Jurkat, Clone E6-1 (cell line): Measurements from ENCODE around the gene HOXB6.
A peak's percentile ranks its signal among the peaks of the same experiment; 100 is the strongest.

Experiments used
- DNase-seq: peaks from one replicate; pipeline ENCODE4 v3.0.0-alpha.2; 2011; ENCODE audit warnings: low read depth, low spot score
- H3K4me3 ChIP-seq: 2 replicates; pipeline ENCODE4 v1.5.1; 2011; ENCODE audit warnings: mild to moderate bottlenecking, low read length, control low read depth, moderate library complexity

The HOXB6 gene

DNA sequence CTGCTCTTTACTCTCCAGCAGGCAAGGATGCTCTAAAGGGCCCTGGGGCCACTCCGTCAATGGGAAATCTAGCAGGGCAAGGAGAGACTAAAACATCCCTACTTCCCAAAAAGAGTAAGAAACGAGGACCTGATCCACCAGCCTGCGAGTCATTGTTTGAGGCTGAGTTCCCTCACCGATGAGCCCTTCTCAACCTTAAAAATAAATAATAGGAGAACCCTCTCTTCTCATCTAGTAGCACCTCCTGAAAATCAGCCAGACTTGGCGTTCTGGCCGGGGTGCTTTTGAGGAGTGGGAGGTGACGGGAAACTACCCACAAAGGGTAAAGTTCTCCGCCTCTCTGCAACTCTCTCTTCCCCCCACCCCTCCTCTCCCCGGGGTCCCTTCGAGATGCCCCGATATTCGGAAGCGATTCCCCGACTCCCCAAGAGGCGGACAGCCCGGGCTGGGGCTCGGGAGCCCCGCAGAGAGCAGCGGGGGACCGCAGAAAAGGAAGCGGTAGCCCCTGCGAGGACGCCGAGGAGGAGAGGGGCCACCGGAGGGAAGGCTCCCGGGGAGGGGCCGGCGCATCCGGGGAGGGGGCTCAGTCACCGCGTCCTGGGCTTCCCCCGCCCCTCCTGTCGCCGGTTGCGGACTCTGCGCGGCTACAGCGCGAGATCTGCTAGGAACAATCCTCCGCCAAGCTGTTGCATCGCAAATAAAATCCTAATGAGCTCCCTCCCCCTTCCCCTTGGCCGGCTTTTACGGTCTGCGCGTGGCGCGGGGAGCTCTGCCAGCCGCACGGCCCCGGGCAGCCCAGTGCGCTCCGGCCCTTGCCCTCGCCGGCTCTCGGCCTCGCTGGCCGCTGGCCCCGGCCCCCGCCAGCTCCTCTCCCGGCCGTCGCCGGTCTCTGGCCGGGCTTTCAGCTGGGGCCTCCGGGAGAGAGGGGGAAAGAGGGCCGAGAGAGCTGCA is 20.0 kb upstream of the HOXB6 start:
- DNase-seq: no peak
- H3K4me3 ChIP-seq: peak overlapping the region; percentile 7; the same call in 1 of the 2 replicates

DNA sequence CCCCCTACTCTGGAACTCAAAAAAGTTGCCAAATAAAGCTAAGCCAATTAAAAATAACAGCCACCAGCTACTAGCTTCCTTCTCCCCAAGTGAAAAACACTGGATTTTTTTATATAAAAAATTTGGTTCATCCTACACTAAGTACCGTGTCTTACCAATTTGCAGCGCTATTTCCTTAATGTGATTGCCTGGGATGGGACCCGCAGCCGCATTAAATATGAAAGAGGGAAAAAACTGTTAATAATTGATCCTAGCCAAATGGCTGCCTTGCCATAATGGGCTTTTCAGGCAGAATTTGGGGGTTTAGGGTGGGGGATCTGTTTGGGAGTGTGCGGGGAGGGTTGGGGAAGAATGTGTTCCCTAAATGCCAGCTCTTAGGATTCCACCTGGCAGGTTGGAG is 19.3 kb upstream of the HOXB6 start:
- H3K4me3 ChIP-seq: no peak overlapping the region
- DNase-seq: no peak

GRCh38 chr17:48623583-48623982 is 18.8 kb upstream of the HOXB6 start:
- no peak for DNase-seq
- no peak overlapping the region for H3K4me3 ChIP-seq

- no peak overlapping the region for H3K4me3 ChIP-seq
Observed at GRCh38 chr17:48622857-48623256, 18.1 kb upstream of the HOXB6 start.

DNA sequence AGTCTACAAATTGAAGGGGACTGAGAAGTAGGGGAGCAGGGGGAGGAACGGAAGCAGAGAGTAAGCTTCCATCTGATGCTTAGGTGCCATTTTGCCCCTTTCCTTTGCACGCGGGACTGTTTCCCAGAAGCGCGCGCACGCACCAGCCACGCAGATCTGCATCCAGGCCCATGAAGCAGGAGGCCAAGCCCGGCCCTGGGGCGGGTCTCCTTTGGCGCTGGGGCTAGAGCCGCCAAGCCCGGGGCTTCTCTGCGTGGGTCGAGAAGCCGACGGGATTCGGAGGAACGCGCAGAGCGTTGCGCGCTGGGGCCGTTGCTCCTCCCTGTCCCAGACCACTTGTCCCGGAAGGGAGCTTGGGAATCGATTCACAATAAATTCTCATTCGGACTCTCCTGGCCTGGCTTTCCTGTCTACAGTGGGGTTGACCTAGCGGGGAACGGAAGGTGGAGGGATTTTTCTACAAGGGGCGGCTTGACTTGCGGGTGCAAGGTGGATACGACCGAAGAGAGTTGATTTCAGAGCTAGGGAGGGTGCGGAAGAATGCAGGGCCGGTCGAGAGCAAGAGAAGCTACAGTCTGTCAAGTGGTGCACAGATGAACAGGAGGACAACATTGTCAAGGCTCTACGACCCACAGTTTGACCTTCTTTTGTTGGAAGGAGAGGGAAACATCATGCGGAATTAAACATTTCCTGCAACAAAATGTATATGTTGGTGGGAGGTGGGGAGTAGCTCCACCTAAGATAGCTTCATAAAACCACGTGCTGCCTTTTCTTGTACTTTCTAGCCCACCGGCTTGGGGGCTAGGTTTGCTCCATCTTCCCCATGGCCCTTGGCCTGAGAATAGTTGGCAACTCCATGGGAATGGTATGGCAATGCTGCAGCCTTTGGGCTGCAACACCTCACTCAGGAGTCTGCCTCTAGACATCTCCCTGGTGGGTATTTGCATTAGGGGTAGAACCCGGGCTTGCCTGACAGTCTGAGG is 16.9 kb upstream of the HOXB6 start:
- no peak overlapping the region for H3K4me3 ChIP-seq
- no peak for DNase-seq

More at GRCh38 chr17:48622857-48623256, 18.1 kb upstream of the HOXB6 start:
- no peak for DNase-seq

DNA sequence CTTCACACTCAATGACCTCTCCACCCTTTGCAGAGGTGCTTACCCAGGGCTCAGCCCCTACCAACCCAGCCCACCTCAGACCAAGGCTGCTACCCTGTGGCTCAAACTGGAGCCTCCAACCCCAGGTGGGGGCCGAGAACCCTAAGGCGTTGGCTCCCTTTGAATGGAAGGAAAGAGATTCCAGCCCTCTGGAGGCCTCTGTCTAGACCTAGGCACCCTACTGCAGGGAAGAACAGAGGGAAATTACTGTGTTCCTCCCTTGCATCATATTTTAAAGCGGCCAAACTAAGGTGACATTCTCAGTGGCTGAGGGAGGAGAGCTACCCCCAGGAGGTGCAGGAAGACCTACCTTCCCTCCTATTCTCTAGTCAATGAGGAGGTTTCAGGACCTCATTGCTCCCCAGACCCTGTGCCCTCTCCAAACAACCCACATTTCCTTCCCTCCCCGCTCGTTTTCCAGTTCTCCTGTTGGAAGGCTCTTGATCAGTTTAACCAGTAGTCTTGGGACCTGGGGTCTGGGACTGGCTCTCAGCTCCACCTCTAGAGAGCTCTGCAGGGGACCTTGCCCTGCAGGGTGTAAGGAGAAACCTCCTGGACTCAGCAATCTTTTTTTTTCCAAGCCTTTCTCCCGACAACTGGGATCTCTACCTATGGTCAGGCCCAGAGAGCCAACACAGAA is 15.8 kb upstream of the HOXB6 start:
- no peak overlapping the region for H3K4me3 ChIP-seq
- DNase-seq: no peak

GRCh38 chr17:48619826-48620449 is 15.2 kb upstream of the HOXB6 start:
- no peak for DNase-seq
- no peak overlapping the region for H3K4me3 ChIP-seq

DNA sequence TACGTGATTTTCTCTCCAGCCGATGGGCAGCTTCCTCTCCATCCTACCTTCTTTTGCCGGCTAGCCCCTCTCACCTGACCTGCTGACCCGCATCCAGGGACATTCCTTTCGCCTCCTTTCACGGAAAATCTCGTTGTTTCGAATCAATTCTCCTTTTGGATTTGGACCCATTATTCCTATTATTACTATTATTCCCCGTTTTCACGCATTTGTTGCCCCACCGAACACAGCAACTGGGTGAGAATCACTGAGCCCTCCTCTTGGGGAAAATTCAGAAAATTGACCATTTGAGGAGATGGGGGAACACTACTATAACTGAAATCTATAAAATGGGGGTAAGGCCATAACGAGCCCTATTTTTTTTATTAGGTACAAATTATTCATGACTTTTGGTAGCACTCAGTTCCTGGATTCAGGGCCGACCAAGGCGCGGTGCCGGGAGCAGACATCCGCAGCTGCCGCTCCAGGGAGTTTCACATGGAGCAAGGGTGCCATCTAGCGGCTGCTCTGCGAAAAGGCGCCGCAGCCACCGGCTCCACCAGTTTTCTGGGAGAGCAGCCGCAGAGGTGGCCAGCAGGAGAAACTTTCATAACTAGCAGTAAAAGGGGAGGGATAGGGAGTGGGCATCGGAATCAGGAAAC is 13.6 kb upstream of the HOXB6 start:
- H3K4me3 ChIP-seq: no peak overlapping the region; the same call in 1 of the 2 replicates
- peak; percentile 59 for DNase-seq

- no peak for DNase-seq
- no peak overlapping the region for H3K4me3 ChIP-seq
Observed at GRCh38 chr17:48617471-48618255, 12.9 kb upstream of the HOXB6 start.

GRCh38 chr17:48616717-48617470 is 12.1 kb upstream of the HOXB6 start:
- no peak for DNase-seq
- no peak overlapping the region for H3K4me3 ChIP-seq

GRCh38 chr17:48615963-48616716 is 11.4 kb upstream of the HOXB6 start:
- no peak overlapping the region for H3K4me3 ChIP-seq
- no peak for DNase-seq

DNA sequence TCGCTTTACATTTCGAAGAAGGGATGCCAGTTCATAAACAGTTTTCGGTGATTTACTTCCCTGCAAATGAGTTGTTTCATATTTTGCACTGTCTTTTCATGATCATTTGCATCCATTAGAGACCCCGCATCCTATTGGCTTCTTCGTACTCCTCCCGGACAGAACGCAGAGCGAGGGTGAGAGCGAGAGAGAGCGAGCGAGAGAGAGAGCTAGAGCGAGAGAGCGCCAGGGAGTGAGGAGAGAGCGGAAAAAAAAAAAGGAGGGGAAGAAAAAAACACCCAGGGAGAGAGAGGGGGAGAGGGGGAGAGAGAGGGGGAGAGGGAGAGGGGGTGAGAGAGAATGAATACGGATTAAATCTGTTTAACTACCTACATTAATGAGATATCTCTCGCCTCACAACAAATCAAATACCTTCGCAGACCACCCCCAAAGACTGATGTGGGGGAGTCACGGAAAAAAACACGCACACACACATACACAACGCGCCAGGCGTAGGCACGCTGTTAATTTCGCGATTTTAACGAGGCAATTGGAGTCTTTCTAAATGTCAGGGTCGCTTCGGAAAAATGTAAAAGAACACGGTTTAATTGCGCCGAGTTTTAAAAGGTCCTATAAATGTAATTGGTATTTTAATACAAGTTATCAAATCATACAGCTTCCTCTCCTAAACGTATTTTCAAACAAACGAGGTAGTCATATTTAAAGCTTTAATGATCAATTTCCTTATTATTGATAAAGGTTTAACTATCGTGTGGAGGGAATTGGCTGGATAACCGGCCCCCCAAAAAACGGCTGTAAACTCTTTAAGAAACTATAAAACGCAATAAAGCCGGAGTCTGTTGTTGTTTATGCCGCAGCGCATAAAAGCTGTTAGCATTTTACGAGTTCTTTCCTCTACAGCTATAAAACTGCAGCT is 10.5 kb upstream of the HOXB6 start, which contains the start of gene HOXB8:
Gene HOXB8 (minus strand): TSS at position 246 of the 916 bp plus-strand sequence. CDS start 588 bp downstream, outside the sequence.
- no peak for DNase-seq
- H3K4me3 ChIP-seq: no peak within 1 kb of the TSS

GRCh38 chr17:48613862-48614694 is 9.3 kb upstream of the HOXB6 start:
- no peak overlapping the region for H3K4me3 ChIP-seq
- DNase-seq: no peak
